BJ (cell line): ENCODE measurements around the gene NEK9. TPM values are rescaled to one million over a fixed set of nuclear protein-coding genes. Genes with fewer than 3 reads are reported as not detected.
"Not testable (repeated sequence)": the region's sequence is repeated elsewhere in the genome, so short reads cannot be mapped to it uniquely, and the experiment has no call there.

ENCODE experiments used
- CTCF ChIA-PET: fragments of 350-600 bp; formaldehyde crosslinking; extraction: SDS; loops from one replicate; lab custom pipeline; 2021; ENCODE audit warnings: antibody characterized with exemption, inconsistent platforms; lab: Yijun Ruan, JAX
- POLR2A ChIA-PET: fragments of 300-600 bp; sonication (Branson Sonifier 250); formaldehyde crosslinking; extraction: SDS; loops from one replicate; lab custom pipeline; 2021; ENCODE audit warnings: antibody characterized with exemption; lab: Charles Lee
- DNase-seq: peaks from one replicate; pipeline ENCODE4 v3.0.0-alpha.2; 2011; ENCODE audit warnings: low read depth
- H3K27me3 ChIP-seq: 2 replicates; pipeline ENCODE4 v1.6.0; 2011; ENCODE audit warnings: low read length; ENCODE audit not compliant: control insufficient read depth, insufficient read depth
- H3K36me3 ChIP-seq: 2 replicates; pipeline ENCODE4 v1.5.1; 2011; ENCODE audit warnings: low read length; ENCODE audit not compliant: control insufficient read depth, insufficient read depth
- H3K4me3 ChIP-seq: 2 replicates; pipeline ENCODE4 v1.5.1; 2011; ENCODE audit warnings: low read depth, mild to moderate bottlenecking, control low read depth, low read length
- CTCF ChIP-seq: IDR thresholded peaks from 2 replicates; pipeline ENCODE4 v1.5.1; 2011; ENCODE audit warnings: low read depth, mild to moderate bottlenecking, control low read depth, inconsistent platforms, low read length, moderate library complexity; ENCODE audit not compliant: insufficient read depth
- polyA plus RNA-seq: library from polyadenylated mRNA; depleted of rRNA; stranded (reverse); fragments of >200 nt; gene quantifications from 2 replicates; pipeline ENCODE4 v1.2.3, GENCODE V29; 2011

Gene NEK9
- polyA plus RNA-seq, 1 experiment = 38.1 TPM

DNA sequence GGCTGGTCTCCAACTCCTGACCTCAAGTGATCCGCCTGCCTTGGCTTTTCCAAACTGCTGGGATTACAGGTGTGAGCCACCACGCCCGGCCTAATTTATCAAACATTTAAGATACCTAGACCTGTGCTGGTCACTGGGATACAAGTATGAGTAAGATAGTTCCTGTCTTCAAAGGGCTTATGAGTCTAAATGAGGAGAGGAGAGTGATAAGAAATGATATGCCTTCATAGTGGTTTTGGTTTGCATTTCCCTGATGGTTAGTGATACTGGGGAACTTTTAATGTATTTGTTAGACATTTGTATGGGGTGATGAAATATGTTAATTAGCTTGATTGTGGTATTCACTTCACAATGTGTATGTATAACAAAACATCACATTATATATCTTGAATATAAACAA lies 28.3 kb upstream of the NEK9 start:
- POLR2A ChIA-PET = no interaction called here
- CTCF ChIA-PET = interaction anchor here (0.6 to 0.8 kb wide), 2 partner anchors 9 to 149 kb away, joined by 3 read pairs; no protein-coding TSS in a partner anchor
- no peaks in the 10 kb centered on the region for H3K27me3 ChIP-seq
- no peak for DNase-seq
- H3K4me3 ChIP-seq = no peak overlapping the region
- no peak for TF ChIP-seq CTCF
- no peaks in the 10 kb centered on the region for H3K36me3 ChIP-seq

DNA sequence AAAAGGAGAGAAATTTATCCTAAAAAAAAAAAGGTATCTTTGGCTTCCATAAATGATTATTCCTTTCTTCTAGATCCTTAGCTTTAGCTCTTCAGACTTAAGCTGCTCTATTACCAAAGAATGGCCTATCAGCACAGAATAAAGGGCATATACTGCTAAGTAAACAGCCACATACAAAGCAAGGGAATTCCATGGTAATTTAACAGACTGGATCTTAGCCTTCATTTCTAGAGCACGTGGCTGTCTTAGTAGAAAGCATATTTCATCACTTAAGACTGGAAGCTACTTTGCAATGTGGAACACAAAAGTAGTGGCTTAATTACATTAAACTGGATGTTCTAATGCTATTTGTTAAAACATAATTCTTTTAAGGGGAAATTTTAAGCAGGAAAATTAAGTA lies 26.4 kb upstream of the NEK9 start:
- CTCF ChIA-PET = interaction anchor here (0.7 to 1.3 kb wide), 2 partner anchors 143 to 148 kb away, joined by 3 read pairs; no protein-coding TSS in a partner anchor
- Histone ChIP-seq H3K4me3 (no peak overlapping the region), H3K27me3 (no peaks in the 10 kb centered on the region), H3K36me3 (peaks cover 3% of the 10 kb centered on the region; the same call in 1 of the 2 replicates)
- POLR2A ChIA-PET = no interaction called here
- no peak for TF ChIP-seq CTCF
- DNase-seq = no peak

DNA sequence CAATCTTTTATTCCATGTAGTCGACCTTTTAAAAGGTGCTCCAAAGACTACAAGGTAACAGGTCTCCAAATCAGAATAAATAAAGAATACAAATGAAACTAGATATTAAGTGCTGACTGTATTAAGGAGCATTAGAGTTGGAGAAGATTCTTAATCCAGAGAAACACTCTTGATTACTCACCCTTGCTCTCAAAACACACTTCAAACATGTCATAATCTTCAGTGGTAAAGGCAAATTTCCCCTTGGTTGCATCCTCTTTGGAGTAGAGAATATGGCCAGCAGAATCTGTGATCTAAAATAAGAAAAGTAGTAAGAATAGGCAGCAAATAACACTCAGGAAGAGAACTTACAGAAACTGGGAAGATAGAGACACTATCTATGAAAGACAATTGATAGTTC lies 25.0 kb upstream of the NEK9 start:
- TF ChIP-seq CTCF = no peak
- no peak for DNase-seq
- H3K27me3 ChIP-seq = no peaks in the 10 kb centered on the region
- no peak overlapping the region for H3K4me3 ChIP-seq
- peaks cover 3% of the 10 kb centered on the region; the same call in 1 of the 2 replicates for H3K36me3 ChIP-seq
- CTCF ChIA-PET = no interaction called here
- POLR2A ChIA-PET = no interaction called here

- H3K27me3 ChIP-seq, H3K4me3 ChIP-seq, DNase-seq, H3K36me3 ChIP-seq, CTCF ChIA-PET, POLR2A ChIA-PET: not testable (repeated sequence)
These were observed 23.8 kb upstream of the NEK9 start for GRCh38 chr14:75150637-75151036.

- no peak for DNase-seq
- no peaks in the 10 kb centered on the region for H3K27me3 ChIP-seq
- ChIA-PET POLR2A (no interaction called here), CTCF (no interaction called here)
- no peak for TF ChIP-seq CTCF
- H3K4me3 ChIP-seq = no peak overlapping the region
- H3K36me3 ChIP-seq = peaks cover 3% of the 10 kb centered on the region; the same call in 1 of the 2 replicates
These were observed 23.3 kb upstream of the NEK9 start for GRCh38 chr14:75150150-75150549.

DNA sequence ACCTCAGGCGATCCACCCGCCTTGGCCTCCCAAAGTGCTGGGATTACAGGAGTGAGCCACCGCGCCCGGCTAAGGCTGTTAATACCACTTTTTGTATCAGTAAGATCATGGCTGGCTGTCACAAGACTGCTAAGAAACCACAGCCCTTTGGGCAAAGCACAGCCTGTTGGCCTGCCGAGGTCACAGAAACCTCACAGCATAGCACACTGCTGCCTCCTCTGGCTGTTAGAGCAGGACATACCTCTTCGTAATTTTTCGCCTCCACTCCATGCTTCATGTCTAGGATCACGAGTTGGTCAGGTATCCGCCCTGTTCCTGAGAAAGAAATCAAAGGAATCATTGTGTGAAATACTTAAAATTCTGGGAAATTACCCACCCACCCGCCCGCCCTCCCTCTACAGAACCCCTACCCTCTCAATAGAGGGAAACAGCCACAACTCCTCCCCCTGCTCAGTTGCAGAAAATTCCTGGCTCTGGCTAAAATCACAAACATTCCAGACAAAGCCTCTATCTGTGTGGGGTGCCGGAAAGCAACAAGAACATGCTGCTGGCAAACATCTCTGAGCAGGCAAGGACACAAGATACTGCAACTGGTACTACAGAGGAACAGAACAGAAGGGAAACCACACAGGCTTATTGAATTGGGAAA lies 20.7 kb upstream of the NEK9 start:
- POLR2A ChIA-PET = no interaction called here
- H3K36me3 ChIP-seq = peaks cover 3% of the 10 kb centered on the region; the same call in 1 of the 2 replicates
- no peaks in the 10 kb centered on the region for H3K27me3 ChIP-seq
- TF ChIP-seq CTCF = peak; percentile 63
- CTCF ChIA-PET = no interaction called here
- no peak for DNase-seq
- H3K4me3 ChIP-seq = no peak overlapping the region
